ENCODE results near the gene GALNT9.

DNA sequence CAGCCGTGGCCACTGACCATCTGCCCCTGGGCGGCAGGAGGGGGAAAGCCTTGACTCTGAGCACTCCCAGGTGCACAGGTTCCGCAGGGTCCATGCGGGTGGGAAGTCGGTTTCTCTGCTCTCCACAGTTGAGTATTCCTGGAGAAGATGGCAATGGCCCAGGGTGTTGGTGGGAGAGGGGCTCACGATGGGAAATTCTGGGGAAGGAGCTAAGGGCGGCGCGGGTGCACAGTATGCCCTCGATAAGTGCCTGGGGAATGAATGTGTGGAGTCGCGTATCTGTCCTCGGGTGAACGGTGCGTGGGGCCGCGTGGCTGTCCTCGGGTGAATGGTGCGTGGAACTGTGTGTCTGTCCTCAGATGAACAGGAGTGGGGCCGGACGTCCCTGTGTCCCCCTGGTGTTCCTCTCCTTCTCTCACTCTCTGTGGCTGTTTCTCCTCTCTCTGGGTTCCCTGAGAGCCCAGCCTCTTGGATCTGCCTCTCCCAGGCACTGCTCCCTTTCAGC lies 147.1 kb downstream of the GALNT9 start:
- TF ChIP-seq CTCF (IDR thresholded peaks at IDR 0.05) (no peak), POLR2AphosphoS5 (IDR thresholded peaks at IDR 0.05) (no peak)
